Right lobe of liver (tissue), 6 donors: ENCODE data around the gene AICDA. TPM values are rescaled to one million over a fixed set of nuclear protein-coding genes. Genes with fewer than 3 reads are reported as not detected.
"Not testable (repeated sequence)": the region's sequence is repeated elsewhere in the genome, so short reads cannot be mapped to it uniquely, and the experiment has no call there.

Experiments
- ATAC-seq, 4 donors: fragments of 200-7000 bp; cut with Tn5 transposase; one replicate each; pipeline ENCODE4 v1.9.1; 2020; ENCODE audit warnings: mild to moderate bottlenecking in 4 of 4, moderate library complexity in 4 of 4
- DNase-seq, 3 donors: peaks; one replicate each; pipeline ENCODE4 v3.0.0-alpha.2; 2020
- H3K27ac ChIP-seq, 3 donors: fragments of 200-600 bp; one replicate each; pipeline ENCODE4 v1.8.0; 2022
- H3K27me3 ChIP-seq, 2 donors: fragments of 200-600 bp; one replicate each; pipeline ENCODE4 v1.8.0; 2022
- H3K36me3 ChIP-seq, 4 donors: fragments of 200-600 bp; sonication (generic) in 1 of 4; one replicate each; pipeline versions ENCODE4 v1.5.1 to v1.8.0; 2017 to 2022; ENCODE audit warnings: control low read depth in 1 of 4
- H3K4me1 ChIP-seq, 4 donors: fragments of 200-600 bp; sonication (generic) in 1 of 4; one replicate each; pipeline versions ENCODE4 v1.5.1 to v1.8.0; 2017 to 2022; ENCODE audit warnings: control low read depth in 1 of 4
- H3K4me3 ChIP-seq, 3 donors: fragments of 200-600 bp; one replicate each; pipeline ENCODE4 v1.8.0; 2022
- H3K9me3 ChIP-seq, 4 donors: fragments of 200-600 bp; sonication (generic) in 1 of 4; one replicate each; pipeline versions ENCODE4 v1.5.1 to v1.8.0; 2017 to 2022; ENCODE audit warnings: control low read depth in 1 of 4
- POLR2A ChIP-seq: fragments of 450-650 bp; IDR thresholded peaks from one replicate; pipeline ENCODE4 v1.6.1; 2017; ENCODE audit warnings: antibody characterized with exemption, mild to moderate bottlenecking
- WGBS: methylation state at CpG from one replicate; pipeline ENCODE4 v1.1.6; 2018; ENCODE audit warnings: low coverage, low lambda C conversion rate; ENCODE audit not compliant: insufficient coverage; ENCODE audit errors: missing lambda C conversion rate; 5-methylcytosine and 5-hydroxymethylcytosine counted together
- intact Hi-C, 2 donors: fragments of 100-400 bp; cut with DNase I; formaldehyde crosslinking; loops; one replicate each; pipeline versions ENCODE4 v1.11.2 to v1.14.1; 2022
- total RNA-seq, 6 experiments: library from RNA; depleted of rRNA in 2 of 6; stranded (reverse); fragments of >200 nt in 2 of 6; fragmentation: NEBNext Ultra II Directional in 3 of 6; extraction: Animal tissue kit (Norgen Biotek cat#: 25700) in 3 of 6; gene quantifications; one replicate each; pipeline versions ENCODE4 v1.1.0 to v1.2.4, GENCODE V29; 2016 to 2023
- TF ChIP-seq, protein P1 (sequence below), 4 donors: fragments of 200-600 bp in 3 of 4; fragments of 450-650 bp in 1 of 4; IDR thresholded peaks; one replicate each; pipeline versions ENCODE4 v1.5.1 to v1.8.0; 2016 to 2022; ENCODE audit warnings: antibody characterized with exemption in 4 of 4, mild to moderate bottlenecking in 2 of 4
- donor health status: DM: no; HTN: yes; CAD: no.
- donor health status: DM: no; HTN: no; CAD: no.
- donor health status: DM: no; HTN: no; CAD: no.
- donor health status: DM: no; HTN: yes; CAD: no.
- donor health status: DM: no; HTN: yes; CAD: no.

The AICDA gene
- total RNA-seq, 6 experiments from 2014 or later = not detected

DNA sequence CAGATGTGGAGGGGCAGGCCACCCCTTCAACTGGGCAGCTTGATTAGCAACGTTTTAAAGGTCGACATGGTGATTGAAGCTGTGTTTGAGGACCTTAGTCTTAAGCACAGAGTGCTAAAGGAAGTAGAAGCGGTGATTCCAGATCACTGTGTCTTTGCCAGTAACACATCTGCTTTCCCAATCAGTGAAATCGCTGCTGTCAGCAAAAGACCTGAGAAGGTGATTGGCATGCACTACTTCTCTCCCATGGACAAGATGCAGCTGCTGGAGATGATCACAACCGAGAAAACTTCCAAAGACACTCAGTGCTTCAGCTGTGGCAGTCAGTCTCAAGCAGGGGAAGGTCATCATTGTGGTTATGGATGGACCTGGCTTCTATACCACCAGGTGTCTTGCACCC lies 23.9 kb upstream of the AICDA start:
- Histone ChIP-seq H3K36me3 (no peaks in the 10 kb centered on the region), H3K4me1 (no peaks in the 10 kb centered on the region), H3K27me3 (no peaks in the 10 kb centered on the region), H3K4me3 (no peak overlapping the region), H3K9me3 (no peaks in the 10 kb centered on the region), H3K27ac (no peak overlapping the region)
- intact Hi-C loops = no loop called here
- DNase-seq (no peak), ATAC-seq (no peak)
- TF ChIP-seq POLR2A = no peak
- TF ChIP-seq, protein P1, sequence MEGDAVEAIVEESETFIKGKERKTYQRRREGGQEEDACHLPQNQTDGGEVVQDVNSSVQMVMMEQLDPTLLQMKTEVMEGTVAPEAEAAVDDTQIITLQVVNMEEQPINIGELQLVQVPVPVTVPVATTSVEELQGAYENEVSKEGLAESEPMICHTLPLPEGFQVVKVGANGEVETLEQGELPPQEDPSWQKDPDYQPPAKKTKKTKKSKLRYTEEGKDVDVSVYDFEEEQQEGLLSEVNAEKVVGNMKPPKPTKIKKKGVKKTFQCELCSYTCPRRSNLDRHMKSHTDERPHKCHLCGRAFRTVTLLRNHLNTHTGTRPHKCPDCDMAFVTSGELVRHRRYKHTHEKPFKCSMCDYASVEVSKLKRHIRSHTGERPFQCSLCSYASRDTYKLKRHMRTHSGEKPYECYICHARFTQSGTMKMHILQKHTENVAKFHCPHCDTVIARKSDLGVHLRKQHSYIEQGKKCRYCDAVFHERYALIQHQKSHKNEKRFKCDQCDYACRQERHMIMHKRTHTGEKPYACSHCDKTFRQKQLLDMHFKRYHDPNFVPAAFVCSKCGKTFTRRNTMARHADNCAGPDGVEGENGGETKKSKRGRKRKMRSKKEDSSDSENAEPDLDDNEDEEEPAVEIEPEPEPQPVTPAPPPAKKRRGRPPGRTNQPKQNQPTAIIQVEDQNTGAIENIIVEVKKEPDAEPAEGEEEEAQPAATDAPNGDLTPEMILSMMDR (IDR thresholded peaks at IDR 0.05) = no peak
- WGBS = 36% methylated on average over 3 of the region's 5 CpGs

DNA sequence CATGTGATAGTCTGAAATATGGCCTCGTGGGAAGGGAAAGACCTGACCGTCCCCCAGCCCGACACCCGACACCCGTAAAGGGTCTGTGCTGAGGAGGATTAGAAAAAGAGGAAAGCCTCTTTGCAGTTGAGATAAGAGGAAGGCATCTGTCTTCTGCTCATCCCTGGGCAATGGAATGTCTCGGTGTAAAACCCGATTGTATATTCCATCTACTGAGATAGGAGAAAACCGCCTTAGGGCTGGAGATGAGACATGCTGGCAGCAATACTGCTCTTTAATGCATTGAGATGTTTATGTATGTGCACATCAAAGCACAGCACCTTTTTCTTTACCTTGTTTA lies 23.3 kb upstream of the AICDA start:
- H3K4me1 ChIP-seq, H3K27ac ChIP-seq, H3K27me3 ChIP-seq, DNase-seq, H3K4me3 ChIP-seq, intact Hi-C loops, ATAC-seq, H3K9me3 ChIP-seq, H3K36me3 ChIP-seq: not testable (repeated sequence)
- 62% methylated on average over 3 of the region's 8 CpGs for WGBS

GRCh38 chr12:8635342-8636006 lies 22.8 kb upstream of the AICDA start:
- DNase-seq, H3K27ac ChIP-seq, ATAC-seq, H3K4me3 ChIP-seq, H3K9me3 ChIP-seq, H3K4me1 ChIP-seq, H3K27me3 ChIP-seq, H3K36me3 ChIP-seq, intact Hi-C loops: not testable (repeated sequence)
- 60% methylated on average over 7 of the region's 9 CpGs for WGBS

GRCh38 chr12:8630131-8630530 lies 17.5 kb upstream of the AICDA start:
- no peak for DNase-seq
- H3K4me1 ChIP-seq = no peaks in the 10 kb centered on the region
- ATAC-seq = no peak
- TF ChIP-seq, protein P1 (IDR thresholded peaks at IDR 0.05) = no peak
- no peak for TF ChIP-seq POLR2A
- H3K36me3 ChIP-seq = no peaks in the 10 kb centered on the region
- no peaks in the 10 kb centered on the region for H3K9me3 ChIP-seq
- H3K27me3 ChIP-seq = no peaks in the 10 kb centered on the region
- H3K4me3 ChIP-seq = no peak overlapping the region
- no peak overlapping the region for H3K27ac ChIP-seq
- WGBS = 74% methylated on average over 4 of the region's 4 CpGs
- intact Hi-C loops = no loop called here

DNA sequence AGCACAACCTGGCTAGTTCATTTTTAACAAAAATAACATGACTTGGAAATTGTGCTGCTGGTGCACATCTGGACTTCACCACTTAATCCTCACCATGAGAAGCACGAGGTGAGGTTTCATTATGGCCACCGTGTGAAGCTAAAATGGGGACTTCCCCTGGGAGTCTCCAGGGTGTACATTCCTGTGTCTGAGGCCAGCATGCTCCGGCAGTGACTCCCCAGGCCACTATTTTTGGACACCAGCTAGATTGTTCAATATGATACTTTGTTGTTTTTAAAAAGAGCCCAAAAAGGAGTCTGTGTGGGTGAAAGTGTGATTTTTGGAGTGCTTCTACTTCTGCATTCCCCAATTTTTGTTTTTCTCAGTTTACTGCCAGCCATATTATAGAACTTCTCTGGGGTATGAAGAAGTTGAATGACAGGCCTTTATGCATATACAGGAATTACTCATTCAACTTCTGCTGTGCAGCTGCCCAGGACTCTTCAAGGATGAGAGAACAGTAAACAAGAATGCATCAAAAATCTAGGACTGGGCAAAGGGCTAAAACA lies 16.9 kb upstream of the AICDA start:
- no peak for TF ChIP-seq POLR2A
- TF ChIP-seq, protein P1 (IDR thresholded peaks at IDR 0.05) = no peak

More for the DNA sequence above, 16.9 kb upstream of the AICDA start:
- DNase-seq = no peak
- WGBS = 8% methylated on average over 3 of the region's 3 CpGs
- Histone ChIP-seq H3K9me3 (no peaks in the 10 kb centered on the region), H3K27ac (no peak overlapping the region), H3K4me1 (no peaks in the 10 kb centered on the region), H3K4me3 (no peak overlapping the region), H3K27me3 (no peaks in the 10 kb centered on the region), H3K36me3 (no peaks in the 10 kb centered on the region)
- intact Hi-C loops = no loop called here
- no peak for ATAC-seq
